Measurements from ENCODE around the gene ADARB1.
"Not testable (repeated sequence)": the region's sequence is repeated elsewhere in the genome, so short reads cannot be mapped to it uniquely, and the experiment has no call there.

ADARB1 gene

GRCh38 chr21:45122030-45122429, 47.6 kb downstream of the ADARB1 start:
- no peak for DNase-seq

DNA sequence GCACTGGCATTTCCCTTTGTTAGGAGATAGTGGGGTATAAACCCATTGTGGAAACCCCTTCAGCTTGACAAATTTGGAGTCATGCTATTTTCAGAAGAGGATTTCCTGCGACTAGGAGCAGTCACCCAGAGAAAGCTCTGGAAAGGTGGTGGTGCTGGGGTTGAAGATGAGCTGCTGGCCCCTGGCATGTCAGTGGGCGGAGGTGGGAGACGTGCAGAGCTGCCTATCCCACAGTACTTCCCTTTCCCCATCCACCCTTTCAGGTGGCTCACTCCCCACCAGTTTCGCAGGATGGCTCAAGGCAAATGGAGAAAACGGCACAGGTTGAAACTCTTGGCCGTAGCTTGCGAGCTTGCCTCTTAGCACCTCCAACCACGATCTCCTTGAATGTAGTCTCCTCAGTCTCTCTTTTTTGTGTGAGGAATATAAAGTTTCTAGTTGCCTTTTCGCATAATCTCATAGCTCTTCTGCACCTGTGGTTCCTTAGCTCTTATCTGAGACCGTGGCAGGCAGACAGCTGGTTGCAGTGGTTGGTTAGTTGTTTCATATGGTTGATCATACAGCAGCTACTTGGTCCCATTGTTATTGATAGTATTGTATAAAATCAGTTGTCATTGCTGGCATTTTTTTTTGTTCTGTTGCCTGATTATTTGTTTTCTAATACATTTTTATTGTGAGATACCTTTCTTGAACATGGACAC, 48.2 kb downstream of the ADARB1 start:
- DNase-seq: no peak

GRCh38 chr21:45123440-45123839, 49.1 kb downstream of the ADARB1 start:
- no peak for DNase-seq

- DNase-seq: no peak
Measured at GRCh38 chr21:45124596-45124995, 50.2 kb downstream of the ADARB1 start.

- DNase-seq: no peak
Measured at GRCh38 chr21:45125357-45125756, 51.0 kb downstream of the ADARB1 start.

DNA sequence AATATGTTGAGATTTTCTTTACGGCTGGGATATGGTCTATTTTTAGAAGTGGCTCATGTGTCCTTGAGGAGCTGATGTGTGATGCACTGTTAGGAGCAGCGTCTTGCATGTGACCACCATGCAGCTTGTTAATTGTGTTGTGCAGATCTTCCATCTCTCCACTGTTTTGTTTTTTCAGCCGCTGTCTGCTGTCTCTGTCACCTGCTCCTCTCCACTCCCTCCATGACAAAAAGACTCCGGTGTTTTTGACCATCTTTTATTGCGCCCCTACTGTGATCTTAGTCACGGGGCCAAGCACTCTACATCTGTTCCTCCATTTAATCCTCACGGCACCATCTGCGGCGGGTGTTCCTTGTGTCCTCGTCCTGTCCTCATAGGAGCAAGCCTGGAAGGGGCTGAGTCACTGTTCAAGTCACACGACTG, 51.8 kb downstream of the ADARB1 start:
- no peak for DNase-seq

DNA sequence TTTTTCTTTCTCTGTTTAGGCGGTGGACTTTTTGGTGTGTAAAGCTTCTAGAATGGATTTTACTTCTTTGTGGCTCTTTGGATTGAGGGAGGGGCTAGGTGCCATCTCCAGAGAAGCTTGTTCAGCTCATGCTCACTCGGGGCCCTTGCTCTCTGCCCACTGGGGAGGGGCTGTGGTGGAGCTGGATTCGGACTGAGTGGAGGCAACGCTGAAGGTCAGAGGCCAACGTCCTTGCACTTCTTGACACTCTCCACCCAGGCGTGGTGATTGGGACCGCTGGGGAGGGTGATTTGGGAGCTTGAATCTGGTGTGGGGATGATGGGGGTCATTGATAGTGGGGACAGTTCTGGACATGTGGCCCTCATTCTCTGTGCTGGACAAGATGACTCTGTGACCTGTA, 52.6 kb downstream of the ADARB1 start:
- DNase-seq: no peak

GRCh38 chr21:45127937-45128336, 53.6 kb downstream of the ADARB1 start:
- no peak for DNase-seq

GRCh38 chr21:45128613-45129188, 54.3 kb downstream of the ADARB1 start:
- DNase-seq: peak; percentile 71

DNA sequence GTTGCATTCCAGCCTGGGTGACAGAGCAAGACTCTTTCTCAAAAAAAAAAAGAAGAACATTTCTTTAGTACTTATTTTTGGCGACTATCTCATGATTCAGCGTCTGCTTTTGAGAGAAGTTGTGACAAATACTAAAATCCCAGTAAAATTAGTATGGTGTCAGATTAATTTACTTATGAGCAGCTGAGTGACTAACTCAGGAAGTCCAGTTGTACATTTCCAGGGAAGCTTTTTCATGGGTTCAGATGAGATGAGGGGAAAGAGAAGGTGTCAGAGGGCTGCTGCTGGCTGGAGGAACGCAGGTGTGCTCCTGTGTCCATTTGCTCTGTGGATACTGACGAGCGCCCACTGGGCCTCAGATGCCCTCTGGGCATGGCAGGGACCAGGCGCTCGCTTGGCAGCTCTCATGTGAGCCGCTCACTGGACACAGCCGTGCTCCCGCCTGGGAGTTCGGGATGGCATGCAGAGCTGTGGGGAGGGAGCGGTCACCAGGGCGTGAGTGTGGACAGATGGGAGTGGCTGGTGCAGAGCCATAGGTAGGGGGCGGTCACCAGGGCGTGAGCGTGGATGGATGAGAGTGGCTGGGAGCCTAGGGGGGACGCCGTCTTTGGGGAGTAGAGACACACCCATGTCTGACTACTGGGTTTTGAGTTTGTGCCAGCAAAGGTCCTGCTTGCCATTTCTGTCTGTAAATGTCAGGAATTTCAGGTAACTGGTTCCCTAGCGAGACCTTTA, 55.0 kb downstream of the ADARB1 start:
- peak; percentile 88 for DNase-seq

DNA sequence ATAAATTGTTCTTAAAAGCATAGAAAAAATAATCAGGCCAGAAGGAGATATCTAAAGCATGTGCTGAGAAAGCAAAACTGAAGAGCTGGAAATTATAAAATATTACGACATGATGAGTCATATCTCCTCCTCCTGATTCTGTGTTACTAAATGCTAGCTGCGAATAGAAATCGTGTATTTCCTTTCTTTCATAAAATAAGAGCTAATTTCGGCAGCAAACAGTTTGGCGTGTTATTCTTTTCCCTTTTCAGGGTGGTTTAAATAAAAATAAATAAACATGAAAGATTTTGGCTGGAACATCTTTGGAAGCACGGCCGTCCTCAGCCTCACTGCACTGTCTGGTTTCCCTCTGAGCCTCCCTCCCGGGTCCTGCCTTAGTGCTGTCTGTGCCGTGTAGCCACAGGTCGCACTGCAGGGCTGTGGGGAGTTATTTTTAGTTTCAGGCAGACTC, 56.0 kb downstream of the ADARB1 start:
- DNase-seq: peak; percentile 80

- DNase-seq: no peak
Measured at GRCh38 chr21:45131537-45131999, 57.2 kb downstream of the ADARB1 start.

GRCh38 chr21:45132841-45133573, 58.6 kb downstream of the ADARB1 start:
- peak; percentile 66 for DNase-seq

GRCh38 chr21:45133574-45134278, 59.3 kb downstream of the ADARB1 start:
- not testable (repeated sequence) for DNase-seq

GRCh38 chr21:45134279-45135076, 60.1 kb downstream of the ADARB1 start:
- DNase-seq: no peak

GRCh38 chr21:45135122-45135521, 60.7 kb downstream of the ADARB1 start:
- DNase-seq: no peak

- peak; percentile 46 for DNase-seq
Measured at GRCh38 chr21:45135868-45136267, 61.5 kb downstream of the ADARB1 start.

- no peak for DNase-seq
Measured at GRCh38 chr21:45136500-45136899, 62.1 kb downstream of the ADARB1 start.

DNA sequence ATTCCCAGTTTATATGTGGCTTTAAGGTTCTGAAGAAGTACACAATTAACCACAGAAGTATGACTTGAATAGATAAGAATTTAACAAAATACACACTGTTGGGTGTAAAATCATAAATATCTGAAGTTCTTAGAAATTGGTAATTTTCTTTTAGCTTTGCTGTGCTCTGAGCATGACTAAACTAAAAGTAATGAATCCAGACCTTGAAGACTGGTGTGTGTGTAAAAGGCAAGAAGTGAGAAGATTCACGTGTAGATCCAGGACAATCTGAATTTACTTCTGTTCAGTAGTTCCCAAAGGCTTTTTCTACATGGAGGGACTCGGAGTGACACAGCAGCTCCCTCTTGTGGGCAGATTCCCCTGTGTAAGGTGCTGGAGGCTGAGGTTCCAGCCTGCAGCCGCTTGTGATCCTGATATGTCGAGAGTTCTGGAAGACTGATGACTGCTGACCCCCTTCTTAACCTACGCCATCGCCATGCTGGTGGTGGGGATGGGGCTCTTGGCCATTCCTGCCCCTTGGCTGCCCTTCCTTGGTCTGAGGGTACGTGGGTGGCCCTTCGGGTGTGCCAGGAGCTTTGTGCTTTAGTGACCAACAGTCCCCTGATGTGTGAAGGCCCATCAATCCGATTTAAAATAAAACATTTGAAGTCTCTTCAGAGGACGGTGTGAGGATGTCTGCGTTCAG, 62.7 kb downstream of the ADARB1 start:
- DNase-seq: peak; percentile 91

DNA sequence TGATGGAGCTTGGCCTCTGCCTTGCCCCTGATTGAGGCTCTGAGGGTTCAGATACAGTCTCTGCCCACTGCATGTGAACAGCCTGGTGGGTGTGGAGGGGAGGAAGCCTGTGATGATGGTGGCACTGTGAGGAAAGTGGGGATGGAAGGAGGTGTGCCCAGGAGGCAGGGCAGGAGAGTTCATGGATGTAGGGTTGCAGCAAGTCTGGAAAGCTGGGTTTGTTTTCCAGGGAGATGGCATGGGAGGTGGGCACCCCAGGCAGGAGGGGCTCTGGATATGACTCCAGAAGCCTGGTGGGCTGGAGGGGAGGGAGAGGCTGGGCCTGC, 63.2 kb downstream of the ADARB1 start:
- no peak for DNase-seq
